RWPE2 (cell line): ENCODE data around the gene FLOT2.
A peak's percentile ranks its signal among the peaks of the same experiment; 100 is the strongest.

Experiments
- ATAC-seq: fragments of 200-7000 bp; cut with Tn5 transposase; 3 replicates; pipeline ENCODE4 v1.9.1; 2021; ENCODE audit warnings: low read depth
- DNase-seq: peaks from one replicate; pipeline ENCODE4 v3.0.0-alpha.2; 2020; ENCODE audit warnings: low spot score
- H3K27ac ChIP-seq: fragments of 450-650 bp; 2 replicates; pipeline ENCODE4 v1.5.1; 2017; ENCODE audit warnings: mild to moderate bottlenecking; ENCODE audit not compliant: poor library complexity, severe bottlenecking
- H3K27me3 ChIP-seq: fragments of 250-450 bp; sonication (Bioruptor Pico); 2 replicates; pipeline ENCODE4 v1.5.1; 2021; ENCODE audit warnings: mild to moderate bottlenecking, moderate library complexity; ENCODE audit not compliant: insufficient read depth, poor library complexity, severe bottlenecking
- H3K36me3 ChIP-seq: fragments of 250-450 bp; sonication (Bioruptor Pico); 2 replicates; pipeline ENCODE4 v1.5.1; 2020; ENCODE audit warnings: low read depth, mild to moderate bottlenecking, moderate library complexity
- H3K4me1 ChIP-seq: fragments of 250-450 bp; sonication (Bioruptor Pico); 2 replicates; pipeline ENCODE4 v1.5.1; 2021; ENCODE audit warnings: mild to moderate bottlenecking, moderate library complexity; ENCODE audit not compliant: insufficient read depth, poor library complexity, severe bottlenecking
- H3K4me3 ChIP-seq: fragments of 250-450 bp; sonication (Bioruptor Pico); 2 replicates; pipeline ENCODE4 v1.5.1; 2021; ENCODE audit warnings: mild to moderate bottlenecking, moderate library complexity; ENCODE audit not compliant: severe bottlenecking
- H3K9me3 ChIP-seq: fragments of 250-450 bp; sonication (Bioruptor Pico); 2 replicates; pipeline ENCODE4 v1.5.1; 2021; ENCODE audit warnings: mild to moderate bottlenecking, moderate library complexity; ENCODE audit not compliant: severe bottlenecking
- TF ChIP-seq, protein P1 (sequence below): fragments of 450-650 bp; IDR thresholded peaks from one replicate; pipeline ENCODE4 v1.5.1; 2017; ENCODE audit warnings: mild to moderate bottlenecking, moderate library complexity; ENCODE audit not compliant: poor library complexity, severe bottlenecking

The FLOT2 gene, protein sequence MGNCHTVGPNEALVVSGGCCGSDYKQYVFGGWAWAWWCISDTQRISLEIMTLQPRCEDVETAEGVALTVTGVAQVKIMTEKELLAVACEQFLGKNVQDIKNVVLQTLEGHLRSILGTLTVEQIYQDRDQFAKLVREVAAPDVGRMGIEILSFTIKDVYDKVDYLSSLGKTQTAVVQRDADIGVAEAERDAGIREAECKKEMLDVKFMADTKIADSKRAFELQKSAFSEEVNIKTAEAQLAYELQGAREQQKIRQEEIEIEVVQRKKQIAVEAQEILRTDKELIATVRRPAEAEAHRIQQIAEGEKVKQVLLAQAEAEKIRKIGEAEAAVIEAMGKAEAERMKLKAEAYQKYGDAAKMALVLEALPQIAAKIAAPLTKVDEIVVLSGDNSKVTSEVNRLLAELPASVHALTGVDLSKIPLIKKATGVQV

DNA sequence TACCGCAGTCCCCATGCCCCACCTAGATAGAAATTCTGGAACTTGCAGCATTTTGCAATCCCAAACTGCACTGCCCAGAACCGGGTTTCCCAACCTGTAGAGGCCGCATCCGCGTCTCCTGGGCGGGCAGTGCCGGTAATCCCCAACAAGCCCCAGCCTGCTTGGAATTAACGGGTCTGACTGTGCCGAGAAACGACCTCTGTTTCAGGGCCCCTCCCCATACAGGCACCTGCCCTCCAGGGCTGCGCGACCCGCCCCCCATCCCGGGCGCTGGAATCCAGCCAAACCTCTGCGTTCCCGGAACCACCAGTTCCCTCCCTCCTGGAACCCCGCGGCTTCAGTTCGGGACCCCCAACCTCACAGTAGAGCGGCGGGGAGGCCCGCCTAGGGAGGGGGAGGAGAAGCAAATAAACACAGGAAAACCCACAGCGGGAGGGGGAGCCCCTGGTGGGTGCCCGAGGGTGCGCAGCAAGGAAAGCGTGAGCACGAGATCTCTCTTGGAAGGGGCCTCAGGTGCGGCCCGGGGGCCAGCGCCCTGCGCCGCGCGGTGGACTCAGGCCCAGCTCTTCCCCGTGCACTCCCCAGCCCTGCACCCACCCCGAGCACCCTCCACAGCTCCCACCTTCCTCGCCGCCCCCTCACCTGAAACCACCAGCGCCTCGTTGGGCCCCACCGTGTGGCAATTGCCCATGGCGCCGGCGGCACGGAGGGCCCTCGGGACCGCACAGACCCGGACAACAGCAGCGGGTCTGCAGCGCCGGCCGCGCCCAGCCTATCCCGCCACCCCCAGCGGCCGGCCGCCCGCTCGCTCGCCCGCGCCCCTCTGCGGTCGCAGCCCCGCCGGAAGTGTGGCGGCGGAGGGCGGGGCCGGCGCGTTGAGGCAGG lies at the start of gene FLOT2:
TSS of gene FLOT2 (minus strand) at position 850 of the 885 bp plus-strand sequence. CDS start at position 691, 159 bp downstream.
- Histone ChIP-seq H3K27me3 (no peaks in the 10 kb centered on the region), H3K36me3 (0 out of 2 replicates have a peak, but pooled peaks cover 14% of the 10 kb centered on the region), H3K4me1 (peaks cover 24% of the 10 kb centered on the region), H3K4me3 (peak within 1 kb of the TSS; percentile 53), H3K27ac (peak within 1 kb of the TSS; percentile 88), H3K9me3 (no peaks in the 10 kb centered on the region)
- peak; percentile 92 for DNase-seq
- TF ChIP-seq, protein P1, sequence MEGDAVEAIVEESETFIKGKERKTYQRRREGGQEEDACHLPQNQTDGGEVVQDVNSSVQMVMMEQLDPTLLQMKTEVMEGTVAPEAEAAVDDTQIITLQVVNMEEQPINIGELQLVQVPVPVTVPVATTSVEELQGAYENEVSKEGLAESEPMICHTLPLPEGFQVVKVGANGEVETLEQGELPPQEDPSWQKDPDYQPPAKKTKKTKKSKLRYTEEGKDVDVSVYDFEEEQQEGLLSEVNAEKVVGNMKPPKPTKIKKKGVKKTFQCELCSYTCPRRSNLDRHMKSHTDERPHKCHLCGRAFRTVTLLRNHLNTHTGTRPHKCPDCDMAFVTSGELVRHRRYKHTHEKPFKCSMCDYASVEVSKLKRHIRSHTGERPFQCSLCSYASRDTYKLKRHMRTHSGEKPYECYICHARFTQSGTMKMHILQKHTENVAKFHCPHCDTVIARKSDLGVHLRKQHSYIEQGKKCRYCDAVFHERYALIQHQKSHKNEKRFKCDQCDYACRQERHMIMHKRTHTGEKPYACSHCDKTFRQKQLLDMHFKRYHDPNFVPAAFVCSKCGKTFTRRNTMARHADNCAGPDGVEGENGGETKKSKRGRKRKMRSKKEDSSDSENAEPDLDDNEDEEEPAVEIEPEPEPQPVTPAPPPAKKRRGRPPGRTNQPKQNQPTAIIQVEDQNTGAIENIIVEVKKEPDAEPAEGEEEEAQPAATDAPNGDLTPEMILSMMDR: peak; percentile 23
- peak; percentile 88 for ATAC-seq

DNA sequence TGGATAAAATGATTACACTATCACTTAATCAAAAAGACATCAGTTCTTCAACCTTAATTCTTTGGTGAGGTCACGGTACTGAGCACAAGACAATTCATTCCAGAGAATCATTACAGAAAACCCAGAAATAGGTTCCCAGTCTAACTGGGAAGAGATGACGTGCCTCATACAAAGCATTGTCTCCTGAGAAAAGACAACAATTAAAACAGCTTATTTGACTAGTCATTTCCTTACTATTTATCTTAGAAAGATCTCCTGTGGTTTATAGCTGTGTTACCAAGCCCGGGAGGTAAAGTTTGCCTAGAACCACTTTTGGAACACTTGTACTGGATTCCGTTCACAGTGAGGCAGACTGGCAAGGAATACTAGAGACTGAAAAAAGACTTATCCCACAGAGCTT lies 48.7 kb upstream of the FLOT2 start:
- peaks cover 57% of the 10 kb centered on the region for H3K36me3 ChIP-seq
- H3K27me3 ChIP-seq: no peaks in the 10 kb centered on the region
- no peaks in the 10 kb centered on the region for H3K9me3 ChIP-seq
- no peak for DNase-seq
- TF ChIP-seq, protein P1: no peak
- H3K4me3 ChIP-seq: no peak overlapping the region
- peaks cover 29% of the 10 kb centered on the region for H3K4me1 ChIP-seq
- ATAC-seq: peak; percentile 50
- H3K27ac ChIP-seq: peak overlapping the region; percentile 86

DNA sequence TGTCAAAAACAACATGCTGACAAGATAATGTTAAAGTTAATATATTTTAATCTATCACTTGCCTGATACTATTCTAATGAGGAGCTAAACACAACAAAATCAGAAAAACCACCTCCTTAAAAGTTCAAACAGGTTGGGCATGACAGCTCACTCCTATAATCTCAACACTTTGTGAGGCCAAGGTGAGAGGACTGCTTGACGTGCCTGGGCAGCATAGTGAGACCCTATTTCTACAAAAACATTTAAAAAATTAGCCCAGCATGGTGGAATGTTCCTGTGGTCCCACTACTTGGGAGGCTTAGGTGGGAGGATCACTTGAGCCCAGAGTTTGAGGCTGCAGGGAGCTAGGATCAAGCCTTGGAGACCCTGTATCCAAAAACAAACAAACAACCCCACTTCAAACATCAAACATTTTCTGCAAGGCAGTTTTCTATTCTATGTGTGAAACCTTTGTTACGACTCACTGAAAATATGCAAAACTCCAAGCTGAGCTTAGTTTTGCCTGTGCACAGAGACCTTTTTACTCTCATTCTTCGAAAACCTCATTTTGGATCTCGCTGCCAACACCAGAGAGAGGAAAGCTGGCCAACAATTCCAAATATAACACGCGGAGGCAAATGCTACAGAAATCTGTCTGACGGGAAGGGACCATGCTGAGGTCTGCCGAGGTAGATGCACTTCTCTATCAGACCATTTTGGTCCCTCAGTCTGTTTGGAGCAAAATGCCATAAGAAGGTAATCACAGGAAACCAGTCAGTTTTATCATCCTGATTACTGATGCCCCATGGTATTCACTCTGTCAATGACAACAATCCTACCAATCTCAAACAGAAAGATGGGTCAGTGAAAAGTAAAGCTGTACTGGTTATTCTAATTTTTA lies 47.6 kb upstream of the FLOT2 start:
- peaks cover 57% of the 10 kb centered on the region for H3K36me3 ChIP-seq
- H3K4me3 ChIP-seq: no peak overlapping the region
- no peaks in the 10 kb centered on the region for H3K9me3 ChIP-seq
- peaks cover 29% of the 10 kb centered on the region for H3K4me1 ChIP-seq
- TF ChIP-seq, protein P1: no peak
- no peak for ATAC-seq
- no peak for DNase-seq
- peak overlapping the region; percentile 86 for H3K27ac ChIP-seq
- H3K27me3 ChIP-seq: no peaks in the 10 kb centered on the region

DNA sequence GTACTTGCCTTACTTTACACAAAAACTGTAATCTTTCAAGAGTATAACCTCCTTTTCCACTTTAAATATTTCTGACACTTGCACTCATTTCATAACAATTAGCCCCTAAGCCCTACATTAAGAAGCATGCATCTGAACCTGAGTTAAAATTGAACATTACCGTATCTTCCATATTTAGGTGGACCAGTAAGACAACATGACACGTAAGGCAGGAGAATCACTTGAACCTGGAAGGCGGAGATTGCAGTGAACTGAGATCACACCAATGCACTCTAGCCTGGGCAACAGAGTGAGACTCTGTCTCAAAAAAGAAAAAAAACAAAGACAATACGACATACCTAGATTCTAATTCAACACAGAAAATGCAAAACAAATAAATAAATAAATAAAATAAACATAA lies 46.8 kb upstream of the FLOT2 start:
- DNase-seq (no peak), ATAC-seq (no peak)
- Histone ChIP-seq H3K36me3 (peaks cover 57% of the 10 kb centered on the region), H3K27me3 (no peaks in the 10 kb centered on the region), H3K4me1 (peaks cover 29% of the 10 kb centered on the region), H3K4me3 (no peak overlapping the region), H3K27ac (peak overlapping the region; percentile 86), H3K9me3 (no peaks in the 10 kb centered on the region)
- TF ChIP-seq, protein P1: no peak
